BJ (cell line): Measurements from ENCODE around the gene CD79A. TPM values are rescaled to one million over a fixed set of nuclear protein-coding genes. Genes with fewer than 3 reads are reported as not detected.

ENCODE experiments used
- CTCF ChIA-PET: fragments of 350-600 bp; formaldehyde crosslinking; extraction: SDS; loops from one replicate; lab custom pipeline; 2021; ENCODE audit warnings: antibody characterized with exemption, inconsistent platforms; lab: Yijun Ruan, JAX
- POLR2A ChIA-PET: fragments of 300-600 bp; sonication (Branson Sonifier 250); formaldehyde crosslinking; extraction: SDS; loops from one replicate; lab custom pipeline; 2021; ENCODE audit warnings: antibody characterized with exemption; lab: Charles Lee
- DNase-seq: peaks from one replicate; pipeline ENCODE4 v3.0.0-alpha.2; 2011; ENCODE audit warnings: low read depth
- H3K27me3 ChIP-seq: 2 replicates; pipeline ENCODE4 v1.6.0; 2011; ENCODE audit warnings: low read length; ENCODE audit not compliant: control insufficient read depth, insufficient read depth
- H3K36me3 ChIP-seq: 2 replicates; pipeline ENCODE4 v1.5.1; 2011; ENCODE audit warnings: low read length; ENCODE audit not compliant: control insufficient read depth, insufficient read depth
- H3K4me3 ChIP-seq: 2 replicates; pipeline ENCODE4 v1.5.1; 2011; ENCODE audit warnings: low read depth, mild to moderate bottlenecking, control low read depth, low read length
- CTCF ChIP-seq: IDR thresholded peaks from 2 replicates; pipeline ENCODE4 v1.5.1; 2011; ENCODE audit warnings: low read depth, mild to moderate bottlenecking, control low read depth, inconsistent platforms, low read length, moderate library complexity; ENCODE audit not compliant: insufficient read depth
- polyA plus RNA-seq: library from polyadenylated mRNA; depleted of rRNA; stranded (reverse); fragments of >200 nt; gene quantifications from 2 replicates; pipeline ENCODE4 v1.2.3, GENCODE V29; 2011

The CD79A gene
- polyA plus RNA-seq, 1 experiment: 0.37 TPM

- Histone ChIP-seq H3K27me3 (peaks cover 5% of the 10 kb centered on the region), H3K4me3 (peak overlapping the region; percentile 32), H3K36me3 (peaks cover 29% of the 10 kb centered on the region)
- DNase-seq: no peak
- no peak for TF ChIP-seq CTCF
- ChIA-PET CTCF (interaction anchor here (1.2 to 2.6 kb wide), 7 partner anchors 9 to 541 kb away, joined by 3 to 7 read pairs (median 6); no protein-coding TSS in a partner anchor), POLR2A (no interaction called here)
Observed at GRCh38 chr19:41859213-41859617, 17.9 kb upstream of the CD79A start.

GRCh38 chr19:41859618-41860418 is 17.3 kb upstream of the CD79A start, which contains the start of gene RPS19:
RPS19 (plus strand) TSS chr19:41860255; CDS start chr19:41860775, 520 bp downstream.
- TF ChIP-seq CTCF: peak; percentile 65
- POLR2A ChIA-PET: no interaction called here
- CTCF ChIA-PET: interaction anchor here (0.6 to 2.6 kb wide), 11 partner anchors 9 to 1619 kb away, joined by 3 to 7 read pairs (median 6); no protein-coding TSS in a partner anchor

DNA sequence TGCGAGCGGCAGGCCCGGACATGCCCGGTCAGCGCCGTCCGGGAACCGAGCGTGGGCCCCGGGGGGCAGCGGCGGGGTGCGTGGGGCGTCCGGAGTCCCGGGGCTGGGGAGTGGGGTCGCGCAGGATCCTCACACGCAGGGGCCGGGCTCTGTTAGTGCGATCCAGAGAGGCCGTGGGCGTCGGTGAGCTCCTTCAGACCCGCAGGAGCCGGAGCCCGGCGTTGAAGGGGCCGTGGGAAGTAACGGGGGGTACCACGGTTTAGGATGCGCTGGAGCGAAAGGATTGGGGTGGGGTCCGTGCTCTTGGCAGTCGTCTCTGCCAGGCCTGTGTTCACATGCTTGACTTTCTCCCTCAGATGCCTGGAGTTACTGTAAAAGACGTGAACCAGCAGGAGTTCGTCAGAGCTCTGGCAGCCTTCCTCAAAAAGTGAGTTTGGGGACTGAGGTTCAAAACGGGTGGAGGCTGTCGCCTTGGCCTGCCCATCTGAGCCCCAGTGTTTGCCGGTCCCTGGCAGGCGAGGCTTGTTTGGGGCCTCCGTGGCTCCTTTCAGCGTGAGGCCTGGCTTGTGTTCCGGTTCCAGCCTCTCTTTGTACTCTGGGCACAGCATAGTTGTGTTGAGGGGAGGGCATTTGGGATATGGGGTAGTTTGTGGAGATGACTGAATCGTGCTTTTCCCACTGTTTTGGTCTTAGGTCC is 16.5 kb upstream of the CD79A start:
- TF ChIP-seq CTCF: no peak
- H3K27me3 ChIP-seq: no peaks in the 10 kb centered on the region
- no peak for DNase-seq
- H3K36me3 ChIP-seq: peaks cover 37% of the 10 kb centered on the region
- POLR2A ChIA-PET: interaction anchor here (0.7 kb wide), 1 partner anchor 12 kb away, joined by 4 read pairs; no protein-coding TSS in a partner anchor
- peak overlapping the region; percentile 94 for H3K4me3 ChIP-seq
- CTCF ChIA-PET: interaction anchor here (0.6 to 2.6 kb wide), 7 partner anchors 9 to 540 kb away, joined by 3 to 7 read pairs (median 4); no protein-coding TSS in a partner anchor

More at GRCh38 chr19:41859618-41860418, 17.3 kb upstream of the CD79A start, which contains the start of gene RPS19:
- DNase-seq: peak; percentile 95
- H3K27me3 ChIP-seq: no peaks in the 10 kb centered on the region
- H3K4me3 ChIP-seq: peak within 1 kb of the TSS; percentile 94
- peaks cover 34% of the 10 kb centered on the region for H3K36me3 ChIP-seq

DNA sequence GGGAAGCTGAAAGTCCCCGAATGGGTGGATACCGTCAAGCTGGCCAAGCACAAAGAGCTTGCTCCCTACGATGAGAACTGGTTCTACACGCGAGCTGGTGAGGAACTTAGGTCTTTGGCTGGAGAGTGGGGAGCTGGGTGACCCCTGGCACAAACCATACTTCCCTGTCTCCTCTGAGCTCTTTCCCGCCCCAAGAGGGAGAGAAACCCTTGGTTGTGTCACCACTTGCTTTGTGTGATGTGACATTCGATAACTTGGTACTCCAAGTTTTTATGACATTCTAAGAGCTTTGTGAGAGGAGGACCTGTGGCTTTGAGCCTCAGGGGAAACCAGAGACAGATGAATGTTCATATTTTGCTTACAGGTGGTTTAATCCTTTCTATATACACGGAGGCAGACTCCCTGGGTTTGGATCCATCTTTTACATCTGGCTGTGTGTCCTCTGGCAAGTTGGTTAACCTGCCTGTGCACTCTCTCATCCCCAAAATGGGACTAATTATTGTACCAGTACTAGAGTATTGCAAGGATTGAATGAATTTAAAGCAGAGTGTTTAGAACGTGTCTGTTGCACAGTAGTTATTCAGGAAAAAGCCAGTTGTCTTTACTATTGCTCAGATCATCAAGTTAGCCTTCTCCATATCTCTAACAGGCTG is 15.8 kb upstream of the CD79A start:
- Histone ChIP-seq H3K27me3 (no peaks in the 10 kb centered on the region), H3K36me3 (peaks cover 38% of the 10 kb centered on the region), H3K4me3 (peak overlapping the region; percentile 94)
- DNase-seq: no peak
- no peak for TF ChIP-seq CTCF
- ChIA-PET POLR2A (interaction anchor here (0.7 kb wide), 1 partner anchor 11 kb away, joined by 4 read pairs; no protein-coding TSS in a partner anchor), CTCF (interaction anchor here (0.6 to 2.6 kb wide), 3 partner anchors 8 to 95 kb away, joined by 3 to 7 read pairs (median 3); no protein-coding TSS in a partner anchor)
